Activated CD4-positive, CD25-positive, alpha-beta regulatory T cell treated with anti-CD3 and anti-CD28 coated beads, Interleukin-2, amount 50 U/mL, for 24 hours (primary cell): ENCODE results near the gene FXYD7.
"Not testable (repeated sequence)": the region's sequence is repeated elsewhere in the genome, so short reads cannot be mapped to it uniquely, and the experiment has no call there.

ENCODE experiments used
- ATAC-seq, 2 donors: fragments of 150-1000 bp; cut with Tn5 transposase; one replicate each; pipeline ENCODE4 v1.10.0; 2021; ENCODE audit warnings: mild to moderate bottlenecking in 1 of 2, moderate library complexity in 1 of 2

The FXYD7 gene

DNA sequence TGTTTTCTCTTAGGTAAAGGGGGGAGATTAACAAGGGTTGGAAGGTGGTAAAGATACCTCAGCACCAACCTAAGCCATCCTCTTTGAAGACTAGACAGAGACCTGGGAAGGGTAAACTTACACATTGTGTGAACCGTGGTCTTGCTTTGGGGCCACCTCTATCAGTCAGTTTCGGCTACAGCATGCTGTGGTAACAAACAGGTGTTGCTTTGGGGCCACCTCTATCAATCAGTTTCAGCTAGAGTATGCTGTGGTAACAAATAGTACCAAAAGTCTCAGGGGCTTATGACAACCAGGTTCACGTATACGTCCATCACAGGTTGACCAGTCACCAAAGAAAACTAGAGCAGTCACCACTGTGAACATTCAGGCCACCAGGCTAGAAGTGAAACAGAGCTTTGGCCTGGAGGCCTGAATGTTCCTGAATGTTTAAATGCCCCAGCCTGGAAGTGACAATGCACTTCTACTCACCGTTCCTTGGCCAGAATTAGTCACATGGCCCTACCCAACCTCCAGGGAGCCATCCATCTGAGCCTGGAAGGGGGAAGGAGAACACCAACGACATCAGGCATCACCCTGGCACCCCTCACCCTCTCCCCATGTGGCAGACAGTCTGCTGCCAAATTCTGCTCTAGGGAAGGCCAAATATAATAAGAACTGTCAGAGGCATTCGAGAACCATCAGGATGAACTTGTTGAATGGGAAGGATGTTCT lies 3.8 kb downstream of the FXYD7 start:
- no peak for ATAC-seq

DNA sequence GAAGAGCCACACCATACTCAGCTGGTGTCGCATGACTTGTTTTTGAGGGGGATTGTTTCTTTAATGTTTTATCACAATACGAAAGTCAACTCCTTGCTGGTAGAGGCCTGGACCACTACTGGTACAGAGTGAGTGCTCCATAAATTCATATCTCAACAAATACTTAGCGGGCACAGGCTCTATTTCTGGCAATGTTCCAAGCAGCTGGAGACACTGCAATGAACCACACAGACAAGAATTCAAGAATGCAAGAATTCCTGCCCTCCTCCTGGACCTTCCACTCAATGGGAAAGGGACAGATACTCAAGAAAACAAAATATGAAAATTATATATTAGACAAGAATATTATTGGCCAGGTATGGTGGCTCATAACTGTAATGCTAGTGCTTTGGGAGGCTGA lies 6.4 kb downstream of the FXYD7 start:
- ATAC-seq: no peak

DNA sequence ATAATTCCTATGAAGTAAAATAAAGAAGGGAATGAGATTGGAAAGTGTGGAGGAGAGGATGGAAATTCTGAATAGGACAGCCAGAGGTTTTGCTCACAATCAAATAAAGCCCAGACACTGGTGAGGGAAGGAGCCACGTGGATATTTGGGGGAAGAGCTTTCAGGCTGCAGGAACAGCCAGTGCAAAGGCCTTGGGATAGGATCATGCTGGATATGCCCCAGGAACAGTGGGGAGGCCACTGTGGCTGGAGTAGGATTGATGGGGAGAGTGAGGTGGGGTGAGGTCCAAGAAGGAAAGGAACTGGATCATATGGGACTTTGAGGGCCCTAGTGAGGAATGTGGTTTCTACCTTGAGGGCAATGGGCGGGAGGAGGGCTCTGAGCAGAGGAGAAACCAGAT lies 7.4 kb downstream of the FXYD7 start:
- ATAC-seq: no peak

DNA sequence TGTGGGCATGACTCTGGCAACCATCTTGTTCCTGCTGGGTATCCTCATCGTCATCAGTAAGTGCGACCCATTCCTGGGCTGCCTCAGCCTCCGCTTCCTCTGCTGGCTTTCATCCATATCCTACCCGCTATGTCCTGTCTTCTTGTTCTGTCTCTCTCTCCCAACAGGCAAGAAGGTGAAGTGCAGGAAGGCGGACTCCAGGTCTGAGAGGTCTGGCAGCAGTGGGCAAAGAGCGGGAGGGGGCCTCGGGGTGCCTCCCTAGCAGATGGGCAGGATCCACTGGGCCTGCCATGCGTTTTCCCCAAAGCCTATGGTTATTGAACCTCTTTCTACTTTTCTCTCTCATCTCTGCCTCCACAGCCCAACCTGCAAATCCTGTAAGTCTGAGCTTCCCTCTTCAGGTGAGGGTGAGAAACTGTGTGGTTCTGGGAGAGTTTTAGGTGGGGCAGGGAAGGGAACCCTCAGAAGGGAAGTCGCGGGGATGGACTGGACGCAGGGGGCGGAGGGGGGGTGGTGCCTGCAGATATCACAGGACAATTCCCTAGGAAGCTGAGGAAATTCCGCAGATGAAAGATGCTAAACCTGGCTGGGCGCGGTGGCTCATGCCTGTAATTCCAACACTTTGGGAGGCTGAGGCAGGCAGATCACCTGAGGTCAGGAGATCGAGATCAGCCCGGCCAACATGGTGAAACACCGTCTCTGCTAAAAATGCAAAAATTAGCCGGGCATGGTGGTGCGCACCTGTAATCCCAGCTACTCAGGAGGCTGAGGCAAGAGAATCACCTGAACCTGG lies 8.4 kb downstream of the FXYD7 start:
- ATAC-seq: no peak

DNA sequence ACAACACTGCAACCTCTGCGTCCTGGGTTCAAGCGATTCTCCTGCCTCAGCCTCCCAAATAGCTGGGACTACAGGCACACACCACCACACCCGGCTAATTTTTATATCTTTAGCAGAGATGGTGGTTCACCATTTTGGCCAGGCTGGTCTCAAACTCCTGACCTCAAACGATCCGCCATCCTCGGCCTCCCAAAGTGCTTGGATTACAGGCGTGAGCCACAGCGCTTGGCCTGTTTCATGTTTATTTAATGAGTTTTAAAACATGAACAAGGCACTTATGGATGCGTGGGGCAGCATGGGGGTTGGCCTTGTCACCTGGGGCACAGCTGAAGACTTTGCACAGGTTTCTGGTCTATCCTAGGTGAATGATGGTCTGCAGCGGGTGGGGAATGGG lies 10.1 kb downstream of the FXYD7 start:
- not testable (repeated sequence) for ATAC-seq

DNA sequence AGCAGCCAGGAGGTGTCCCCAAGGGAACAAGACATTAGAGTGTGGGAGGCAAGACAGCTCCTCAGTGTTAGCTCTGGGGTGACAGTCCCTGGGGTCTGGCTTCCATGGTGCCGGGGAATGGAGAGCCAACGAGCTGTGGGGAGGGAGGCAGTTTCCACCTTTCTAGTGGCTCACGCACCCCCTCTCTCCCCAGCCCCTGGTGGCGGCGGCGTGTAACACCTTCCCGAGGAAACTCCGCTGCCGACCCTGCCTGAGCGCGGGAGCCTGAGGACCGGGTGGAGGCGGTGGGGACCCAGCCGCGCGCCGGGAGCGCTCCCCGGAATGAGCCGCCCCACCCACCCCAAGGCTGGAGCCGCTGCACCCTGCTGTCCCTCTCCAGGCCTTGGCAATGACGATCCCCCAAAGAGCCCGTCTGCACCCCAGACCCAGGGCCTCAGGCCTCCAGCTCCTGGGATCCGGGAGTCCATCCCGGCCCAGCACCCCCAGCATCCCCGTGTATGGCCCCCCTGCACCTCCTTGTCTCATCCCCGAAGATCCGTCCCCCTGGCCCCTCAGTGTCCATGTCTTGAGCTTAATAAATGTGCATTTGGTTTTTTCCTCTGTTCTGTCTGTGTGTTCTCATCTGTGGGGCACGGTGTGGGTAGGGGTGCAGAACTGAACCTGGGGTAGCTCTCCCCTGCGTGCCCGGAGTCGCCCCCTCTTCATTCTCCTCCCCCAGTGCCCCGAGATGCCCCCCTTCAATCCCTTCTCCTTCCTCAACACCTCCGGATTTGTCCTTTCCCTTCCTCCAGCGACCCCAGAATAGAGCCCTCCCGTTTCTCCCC lies 10.9 kb downstream of the FXYD7 start:
- peak; percentile 52 to 61 for ATAC-seq

DNA sequence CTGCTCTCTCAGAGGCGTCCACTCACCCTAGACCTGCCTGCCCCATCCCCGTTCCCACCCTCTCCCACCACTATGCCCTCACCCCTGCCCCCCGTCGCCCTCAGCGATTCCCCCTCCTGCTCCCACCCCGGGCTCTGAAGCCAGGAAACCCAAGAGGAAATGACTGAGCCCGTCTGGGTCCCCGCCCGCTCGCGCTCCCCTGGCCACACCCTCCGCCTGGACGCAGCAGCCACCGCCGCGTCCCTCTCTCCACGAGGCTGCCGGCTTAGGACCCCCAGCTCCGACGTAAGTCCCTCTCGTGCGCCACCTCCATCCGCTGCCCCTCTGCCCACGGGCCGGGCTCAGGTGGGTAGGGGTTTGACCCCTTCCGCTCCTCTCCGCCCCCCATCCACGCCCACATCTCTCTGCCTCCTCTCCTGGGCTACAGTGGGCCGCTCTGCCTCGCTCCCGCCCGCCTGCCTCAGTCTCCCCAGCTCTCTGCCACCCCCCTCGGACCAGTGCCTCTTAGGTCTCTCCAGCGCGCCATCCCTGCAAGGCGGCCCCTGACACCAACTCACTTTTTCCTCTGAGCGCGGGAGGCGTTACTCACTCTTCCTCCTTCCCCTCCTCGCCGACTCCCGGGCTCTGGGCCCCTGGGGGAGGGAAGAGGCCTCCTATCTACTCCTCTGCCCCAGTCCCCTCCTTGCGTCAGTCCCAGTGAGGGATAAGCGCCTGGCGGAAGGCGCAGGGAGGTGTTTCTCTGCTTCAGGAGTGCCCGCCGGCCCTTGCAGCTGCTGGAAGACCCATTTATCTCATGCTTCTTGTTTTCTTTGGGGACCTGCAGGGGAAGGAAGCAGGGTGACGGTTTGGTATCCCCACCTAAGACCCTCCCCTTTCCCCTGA lies 11.7 kb downstream of the FXYD7 start, which contains the start of gene FXYD5:
Gene FXYD5 (plus strand): TSS at position 211 of the 882 bp plus-strand sequence. CDS start 816 bp downstream, outside the sequence.
- ATAC-seq: peak; percentile 82 to 83

DNA sequence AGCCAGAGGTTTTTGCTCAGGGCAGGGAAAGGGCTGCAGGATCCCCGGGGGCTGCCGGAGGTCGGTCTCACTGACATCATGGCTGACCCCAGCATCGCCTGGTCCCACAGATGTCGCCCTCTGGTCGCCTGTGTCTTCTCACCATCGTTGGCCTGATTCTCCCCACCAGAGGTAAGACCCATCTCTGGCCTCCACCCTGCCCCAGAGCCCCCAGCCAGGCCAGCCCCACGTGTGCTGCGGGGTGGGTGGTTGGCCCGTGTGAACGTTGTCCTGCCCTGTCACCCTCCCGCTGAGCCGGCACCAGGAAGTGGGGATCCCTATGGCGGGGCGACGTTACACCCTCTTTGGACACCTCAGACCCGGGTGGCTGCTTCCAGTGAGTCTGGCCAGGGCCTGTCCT lies 12.4 kb downstream of the FXYD7 start:
- ATAC-seq: peak; percentile 25 to 36

DNA sequence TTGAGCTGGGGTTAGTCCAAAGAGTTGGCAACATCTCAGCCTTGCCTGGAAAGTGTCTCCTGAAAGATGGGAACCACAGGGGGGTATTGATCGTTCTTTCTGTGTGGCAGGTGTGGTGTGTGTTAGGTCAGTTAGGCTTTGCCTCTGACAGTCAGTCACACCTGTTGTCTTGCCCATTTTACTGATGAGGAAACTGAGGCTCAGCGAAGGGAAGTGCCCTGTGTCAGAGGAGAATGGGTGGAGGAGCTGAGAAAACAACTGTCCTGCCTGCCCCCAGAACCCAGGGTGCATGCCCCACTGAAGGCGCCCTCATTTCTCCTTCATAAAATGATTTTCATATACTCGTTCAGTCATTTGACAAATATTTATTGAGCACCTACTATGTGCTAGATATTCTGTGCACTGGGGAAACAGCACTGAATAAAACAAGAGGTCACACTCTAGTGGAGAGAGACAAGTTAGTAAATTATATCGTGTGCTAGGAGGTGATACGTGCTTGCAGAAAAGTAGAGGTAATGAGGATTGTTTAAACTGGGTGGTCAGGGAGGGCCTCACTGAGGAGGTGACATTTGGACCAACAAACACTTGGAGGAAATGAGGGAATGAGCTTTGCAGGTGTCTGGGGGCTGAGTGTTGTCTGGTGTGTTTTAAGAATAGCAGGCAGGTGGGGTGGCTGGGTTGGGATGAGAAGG lies 13.1 kb downstream of the FXYD7 start:
- no peak for ATAC-seq

DNA sequence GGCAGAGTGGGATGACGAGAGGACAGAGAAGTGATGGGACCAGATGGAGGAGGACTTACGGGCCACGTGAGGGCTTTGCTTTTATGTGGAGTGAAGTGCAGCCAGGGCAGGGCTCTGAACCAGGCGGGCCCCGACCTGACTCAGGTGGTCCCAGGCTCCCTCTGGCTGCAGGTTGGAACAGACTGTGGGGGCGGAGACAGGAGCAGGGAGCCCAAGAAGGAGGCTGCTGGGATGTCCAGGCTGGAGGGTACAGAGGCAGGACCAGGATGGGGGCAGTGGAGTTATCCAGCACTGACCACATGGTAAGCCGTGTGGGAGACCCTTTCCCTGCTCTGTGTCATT lies 13.6 kb downstream of the FXYD7 start:
- no peak for ATAC-seq

DNA sequence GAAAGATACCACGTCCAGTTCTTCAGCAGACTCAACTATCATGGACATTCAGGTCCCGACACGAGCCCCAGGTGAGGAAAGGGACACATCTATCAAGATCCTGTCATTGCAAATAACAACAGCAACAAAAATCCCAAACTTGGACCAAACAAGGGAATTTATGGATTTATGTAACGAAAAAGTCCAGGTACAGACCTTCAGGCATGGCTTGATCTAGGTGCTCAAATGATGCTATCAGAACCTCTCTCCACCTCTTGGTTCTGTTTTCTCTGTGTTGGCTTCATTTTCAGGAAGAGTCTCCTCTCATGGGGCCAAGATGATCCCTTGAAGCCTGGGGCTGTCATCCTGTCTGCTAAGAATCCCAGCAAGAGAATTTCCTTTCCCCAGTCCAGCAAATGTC lies 14.4 kb downstream of the FXYD7 start:
- ATAC-seq: no peak

DNA sequence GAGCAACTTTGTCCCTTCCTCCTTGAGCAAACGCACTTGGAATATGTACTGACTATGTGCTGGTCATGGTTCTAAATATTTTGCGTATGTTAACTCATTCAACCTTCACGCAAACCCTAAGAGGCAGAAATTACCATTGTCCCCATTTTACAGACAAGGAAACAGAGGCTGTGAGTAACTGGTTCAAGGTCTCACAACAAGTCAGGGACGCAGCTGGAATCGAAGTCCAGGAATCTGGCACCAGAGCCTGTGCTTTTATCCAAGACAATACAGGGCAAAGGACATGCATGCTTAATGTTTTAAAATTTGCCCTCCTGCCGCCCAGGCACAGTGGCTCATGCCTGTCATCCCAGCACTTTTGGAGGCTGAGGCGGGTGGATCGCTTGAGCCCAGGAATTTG lies 16.6 kb downstream of the FXYD7 start:
- ATAC-seq: no peak

DNA sequence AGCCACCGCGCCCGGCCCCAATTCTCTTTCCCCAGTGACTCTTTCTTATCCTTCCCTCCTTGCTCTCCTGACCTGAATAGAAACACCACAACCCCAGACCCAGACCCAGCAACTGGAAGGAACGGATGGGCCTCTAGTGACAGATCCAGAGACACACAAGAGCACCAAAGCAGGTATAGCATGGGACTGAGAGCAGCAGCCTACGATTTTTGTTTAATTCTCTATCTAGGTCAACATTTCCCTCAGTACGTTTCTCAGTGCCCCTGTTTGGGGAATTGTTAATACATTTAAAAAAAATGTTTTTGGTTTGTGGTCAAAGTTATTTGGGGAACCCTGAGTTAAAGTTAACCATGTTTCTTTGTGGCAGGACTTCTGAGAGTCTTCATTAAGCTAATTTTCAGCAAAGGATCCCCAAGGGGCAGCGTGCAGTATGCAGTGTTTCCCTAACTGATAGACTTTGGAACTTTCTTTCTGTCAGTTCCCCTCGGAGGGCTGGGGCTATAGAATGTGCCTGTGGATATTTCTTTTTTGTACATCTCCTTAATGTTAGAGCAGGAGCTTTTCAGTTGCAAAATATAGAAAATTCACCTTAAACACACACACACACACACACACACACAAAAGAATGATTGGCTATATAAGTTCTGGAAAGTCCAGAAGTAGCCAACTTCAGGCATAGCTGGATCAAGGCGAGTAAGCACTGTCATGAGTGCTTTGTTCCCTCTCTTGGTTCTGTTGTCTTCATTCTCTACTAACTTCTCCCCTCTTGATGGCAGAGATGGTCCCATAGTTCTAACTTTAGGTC lies 17.8 kb downstream of the FXYD7 start:
- no peak for ATAC-seq

DNA sequence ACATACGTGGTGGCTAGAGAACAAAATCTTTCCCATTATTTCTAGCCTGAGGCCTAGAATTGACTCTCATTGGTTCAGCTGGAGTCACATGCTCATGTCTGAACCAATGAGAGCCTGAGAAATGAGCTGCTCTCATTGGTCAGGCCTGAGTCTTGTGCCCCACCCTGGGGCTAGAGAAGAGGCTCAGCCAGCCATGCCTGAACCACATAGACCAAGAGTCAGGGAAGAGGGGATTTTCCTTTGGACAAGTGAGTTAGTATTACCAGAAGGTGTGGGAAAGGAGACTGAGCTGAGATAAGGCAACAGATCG lies 18.3 kb downstream of the FXYD7 start:
- ATAC-seq: no peak

DNA sequence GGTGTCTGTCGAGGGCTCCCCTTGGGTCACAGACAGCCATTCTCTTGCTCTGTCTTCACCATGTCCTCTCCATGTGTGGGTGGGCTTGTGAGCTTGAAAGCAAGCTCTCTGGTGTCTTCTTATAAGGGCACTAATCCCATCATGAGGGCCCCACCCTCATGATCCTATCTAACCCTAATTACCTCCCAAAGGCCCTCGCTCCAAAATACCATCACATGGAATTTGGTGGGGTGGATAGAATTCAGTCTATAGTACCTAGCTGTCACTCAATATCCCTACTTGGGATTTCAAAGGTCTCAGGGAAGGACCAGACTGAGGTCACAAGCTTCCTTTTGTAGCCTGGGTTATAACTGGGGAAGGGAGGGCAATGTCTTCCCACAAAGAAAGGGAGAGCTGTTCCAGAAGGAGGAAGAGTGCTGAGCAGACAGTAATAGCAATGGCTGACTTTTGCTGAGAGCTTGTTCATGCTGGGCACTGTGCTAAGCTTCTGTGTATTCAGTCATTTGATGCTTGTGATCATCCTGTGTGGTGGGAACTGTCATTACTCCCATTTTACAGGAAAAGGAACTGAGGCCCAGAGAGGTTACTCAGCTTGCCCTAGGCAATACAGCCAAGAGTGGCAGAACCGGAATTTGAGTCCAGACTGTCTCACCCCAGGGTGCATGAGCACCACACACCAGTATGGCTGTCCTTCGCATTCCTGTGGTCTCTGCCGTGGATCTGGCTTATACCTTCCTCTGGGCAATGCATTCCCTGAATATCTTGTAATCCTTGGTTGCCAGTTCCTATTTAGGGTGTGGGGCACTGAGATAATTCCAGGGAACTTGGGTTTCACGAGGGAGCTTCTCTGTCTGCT lies 19.6 kb downstream of the FXYD7 start:
- ATAC-seq: no peak

DNA sequence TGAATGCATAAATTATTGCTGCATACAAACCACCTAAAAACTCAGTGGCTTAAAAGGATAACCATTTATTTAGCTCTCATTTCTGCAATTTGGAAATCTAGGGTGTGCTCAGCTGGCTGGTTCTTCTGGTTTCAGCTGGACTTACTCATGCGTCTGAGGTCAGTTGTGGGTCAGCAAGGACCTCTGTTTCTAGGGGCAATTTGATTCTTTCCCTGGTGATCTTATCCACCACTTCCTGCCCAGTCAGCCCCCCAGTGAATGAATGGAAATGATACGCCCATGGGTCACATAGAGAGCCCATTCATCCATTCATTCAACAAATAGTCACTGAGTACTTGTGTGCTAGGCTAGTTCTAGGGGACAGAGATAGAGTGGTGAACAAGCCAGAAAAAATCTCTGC lies 21.4 kb downstream of the FXYD7 start:
- no peak for ATAC-seq

DNA sequence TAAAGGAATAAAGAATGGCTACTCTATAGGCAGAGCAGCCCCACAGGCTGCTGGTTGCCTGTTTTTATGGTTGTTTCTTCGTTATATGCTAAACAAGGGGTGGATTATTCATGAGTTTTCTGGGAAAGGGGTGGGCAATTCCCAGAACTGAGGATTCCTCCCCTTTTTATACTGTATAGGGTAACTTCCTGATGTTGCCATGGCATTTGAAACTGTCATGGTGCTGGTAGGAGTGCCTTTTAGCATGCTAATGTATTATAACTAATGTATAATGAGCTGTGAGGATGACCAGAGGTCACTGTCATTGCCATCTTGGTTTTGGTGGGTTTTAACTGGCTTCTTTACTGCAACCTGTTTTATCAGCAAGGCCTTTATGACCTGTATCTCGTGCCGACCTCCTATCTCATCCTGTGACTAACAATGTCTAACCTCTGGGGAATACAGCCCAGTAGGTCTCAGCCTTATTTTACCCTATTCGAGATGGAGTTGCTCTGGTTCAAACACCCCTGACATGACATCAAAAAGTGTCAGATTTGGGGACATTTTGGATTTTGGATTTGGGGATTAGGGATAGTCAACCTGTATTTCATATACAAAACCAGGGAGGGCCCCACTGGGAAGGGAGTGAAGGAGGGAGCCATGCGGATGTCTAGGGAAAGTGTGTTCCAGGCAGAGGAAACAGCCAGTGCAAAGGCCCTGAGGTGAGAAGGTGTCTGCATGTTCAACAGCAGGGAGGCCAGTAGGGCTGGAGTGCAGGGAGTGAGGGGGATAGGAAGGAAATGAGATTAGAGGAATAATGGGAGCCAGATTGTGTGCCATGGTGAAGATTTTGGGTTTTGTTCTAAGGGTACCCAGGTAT lies 22.4 kb downstream of the FXYD7 start:
- ATAC-seq: no peak

DNA sequence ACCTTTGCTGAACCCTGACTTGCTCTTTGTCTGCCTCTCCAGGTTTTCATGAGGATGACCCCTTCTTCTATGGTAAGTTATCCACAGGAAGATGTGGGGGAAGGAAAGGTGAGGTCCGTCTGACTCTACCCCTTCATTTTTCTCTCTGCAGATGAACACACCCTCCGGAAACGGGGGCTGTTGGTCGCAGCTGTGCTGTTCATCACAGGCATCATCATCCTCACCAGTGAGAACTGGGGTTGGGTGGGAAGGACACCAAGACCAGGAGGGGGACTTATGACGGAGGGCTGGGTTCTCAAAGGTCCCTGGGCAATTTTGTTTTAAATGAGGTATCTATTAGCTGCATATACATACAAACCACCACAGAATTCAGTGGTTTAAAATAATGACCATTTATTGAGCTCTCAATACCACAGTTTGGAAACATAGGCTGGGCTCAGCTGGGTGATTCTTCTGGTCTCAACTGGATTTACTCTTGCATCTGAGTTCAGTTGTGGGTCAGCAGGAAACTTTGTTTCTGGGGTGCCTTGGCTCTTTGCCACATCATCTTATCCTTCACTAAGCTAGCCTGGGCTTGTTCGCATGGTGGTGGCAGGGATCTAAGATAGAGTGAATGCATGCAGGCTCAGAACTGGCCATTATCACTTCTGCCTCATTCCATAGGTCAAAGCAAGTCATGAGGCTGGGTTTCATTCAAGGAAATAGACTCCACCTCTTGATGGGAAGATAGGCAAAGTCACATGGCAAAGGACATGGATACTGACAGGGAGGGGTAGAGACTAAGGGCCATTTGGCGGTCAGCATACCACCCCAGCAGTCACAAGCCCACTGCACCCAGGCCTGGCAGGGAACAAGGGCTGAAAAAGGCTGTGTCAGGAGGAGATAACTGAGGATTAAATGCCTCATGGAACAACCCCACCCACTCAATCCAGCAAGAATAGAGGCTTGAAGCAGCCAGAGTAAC lies 23.3 kb downstream of the FXYD7 start:
- ATAC-seq: no peak
